ENCODE measurements around the gene CYP4B1. TPM values are rescaled to one million over a fixed set of nuclear protein-coding genes. Genes with fewer than 3 reads are reported as not detected.

CYP4B1 gene
- total RNA-seq, 1 experiment from 2014 or later, result not detected

GRCh38 chr1:46768445-46768844, 30.4 kb upstream of the CYP4B1 start:
- Mint-ChIP-seq H3K27ac (ENCODE audit: unreplicated experiment) (no peak overlapping the region), H3K4me3 (ENCODE audit: unreplicated experiment) (no peak overlapping the region), H3K4me1 (ENCODE audit: low read depth, unreplicated experiment) (no peaks in the 10 kb centered on the region), H3K27me3 (ENCODE audit: insufficient read depth, unreplicated experiment) (no peaks in the 10 kb centered on the region), H3K9me3 (ENCODE audit: unreplicated experiment) (peaks cover 16% of the 10 kb centered on the region), H3K36me3 (ENCODE audit: insufficient read depth, unreplicated experiment) (no peaks in the 10 kb centered on the region)
- H3K36me3 ChIP-seq (ENCODE audit: control insufficient read depth, insufficient read depth, low read length), result no peaks in the 10 kb centered on the region
- no peaks in the 10 kb centered on the region for H3K27me3 ChIP-seq (replicated peaks; ENCODE audit: control insufficient read depth, insufficient read depth, low read length)
- CTCF ChIA-PET, result no interaction called here
- POLR2A ChIA-PET, result no interaction called here
- no TSS peak for BruUV-seq (replicated peaks)
- peaks cover 7% of the 10 kb centered on the region; the same call in 1 of the 2 replicates for H3K9me3 ChIP-seq
- no peak for TF ChIP-seq CTCF (IDR thresholded peaks at IDR 0.05; ENCODE audit: insufficient read depth in 1 of 2, low read depth in 1 of 2, low read length in 1 of 2, severe bottlenecking in 1 of 2, unreplicated experiment in 1 of 2)
- intact Hi-C loops (cut with micrococcal nuclease; ENCODE audit: unreplicated experiment), result no loop called here
- no peak for DNase-seq
- H3K4me3 ChIP-seq (ENCODE audit: low read depth, low read length), result no peak overlapping the region
- peaks cover 9% of the 10 kb centered on the region; the same call in 1 of the 2 replicates for H3K4me1 ChIP-seq

- Histone ChIP-seq H3K27me3 (replicated peaks; ENCODE audit: control insufficient read depth, insufficient read depth, low read length) (no peaks in the 10 kb centered on the region), H3K4me3 (ENCODE audit: low read depth, low read length) (no peak overlapping the region), H3K9me3 (peaks cover 7% of the 10 kb centered on the region; the same call in 1 of the 2 replicates), H3K4me1 (peaks cover 5% of the 10 kb centered on the region; the same call in 1 of the 2 replicates), H3K36me3 (ENCODE audit: control insufficient read depth, insufficient read depth, low read length) (no peaks in the 10 kb centered on the region)
- H3K4me3 Mint-ChIP-seq (ENCODE audit: unreplicated experiment), result no peak overlapping the region
- no TSS peak for BruUV-seq (replicated peaks)
- ChIA-PET POLR2A (no interaction called here), CTCF (no interaction called here)
- no peaks in the 10 kb centered on the region for H3K36me3 Mint-ChIP-seq (ENCODE audit: insufficient read depth, unreplicated experiment)
- DNase-seq, result no peak
- TF ChIP-seq CTCF (IDR thresholded peaks at IDR 0.05; ENCODE audit: insufficient read depth in 1 of 2, low read depth in 1 of 2, low read length in 1 of 2, severe bottlenecking in 1 of 2, unreplicated experiment in 1 of 2), result no peak
- peaks cover 16% of the 10 kb centered on the region for H3K9me3 Mint-ChIP-seq (ENCODE audit: unreplicated experiment)
- H3K4me1 Mint-ChIP-seq (ENCODE audit: low read depth, unreplicated experiment), result no peaks in the 10 kb centered on the region
- intact Hi-C loops (cut with micrococcal nuclease; ENCODE audit: unreplicated experiment), result no loop called here
- no peaks in the 10 kb centered on the region for H3K27me3 Mint-ChIP-seq (ENCODE audit: insufficient read depth, unreplicated experiment)
- H3K27ac Mint-ChIP-seq (ENCODE audit: unreplicated experiment), result no peak overlapping the region
Observed at GRCh38 chr1:46769028-46769740, 29.7 kb upstream of the CYP4B1 start.

- H3K36me3 ChIP-seq (ENCODE audit: control insufficient read depth, insufficient read depth, low read length), result no peaks in the 10 kb centered on the region
- intact Hi-C loops (cut with micrococcal nuclease; ENCODE audit: unreplicated experiment), result no loop called here
- TF ChIP-seq CTCF (IDR thresholded peaks at IDR 0.05; ENCODE audit: insufficient read depth in 1 of 2, low read depth in 1 of 2, low read length in 1 of 2, severe bottlenecking in 1 of 2, unreplicated experiment in 1 of 2), result no peak
- Mint-ChIP-seq H3K4me3 (ENCODE audit: unreplicated experiment) (no peak overlapping the region), H3K36me3 (ENCODE audit: insufficient read depth, unreplicated experiment) (no peaks in the 10 kb centered on the region), H3K27me3 (ENCODE audit: insufficient read depth, unreplicated experiment) (no peaks in the 10 kb centered on the region), H3K27ac (ENCODE audit: unreplicated experiment) (no peak overlapping the region), H3K4me1 (ENCODE audit: low read depth, unreplicated experiment) (no peaks in the 10 kb centered on the region), H3K9me3 (ENCODE audit: unreplicated experiment) (peaks cover 16% of the 10 kb centered on the region)
- H3K4me1 ChIP-seq, result no peaks in the 10 kb centered on the region
- peaks cover 7% of the 10 kb centered on the region; the same call in 1 of the 2 replicates for H3K9me3 ChIP-seq
- no peak for DNase-seq
- no TSS peak for BruUV-seq (replicated peaks)
- H3K27me3 ChIP-seq (replicated peaks; ENCODE audit: control insufficient read depth, insufficient read depth, low read length), result no peaks in the 10 kb centered on the region
- no peak overlapping the region for H3K4me3 ChIP-seq (ENCODE audit: low read depth, low read length)
- ChIA-PET CTCF (no interaction called here), POLR2A (no interaction called here)
Observed at GRCh38 chr1:46770541-46770940, 28.3 kb upstream of the CYP4B1 start.
